GM23338 (cell line): ENCODE data around the gene TBCD. TPM values are rescaled to one million over a fixed set of nuclear protein-coding genes. Genes with fewer than 3 reads are reported as not detected.

ENCODE experiments used
- ATAC-seq: fragments of 200-7000 bp; cut with Tn5 transposase; 3 replicates; pipeline ENCODE4 v1.9.1; 2020
- DNase-seq: peaks from one replicate; pipeline ENCODE4 v3.0.0-alpha.2; 2015; ENCODE audit warnings: low spot score
- H2AFZ ChIP-seq: fragments of 200-600 bp; sonication (generic); 2 replicates; pipeline ENCODE4 v1.8.0; 2016; ENCODE audit warnings: antibody characterized with exemption, mild to moderate bottlenecking, moderate library complexity
- H3F3A ChIP-seq: fragments of 200-600 bp; sonication (generic); replicated peaks from 2 replicates; pipeline ENCODE4 v1.8.0; 2017; ENCODE audit warnings: antibody characterized with exemption, mixed run types, low read depth
- H3K27ac ChIP-seq: fragments of 200-600 bp; sonication (generic); 2 replicates; pipeline ENCODE4 v1.6.1; 2016; ENCODE audit warnings: low read depth
- H3K27me3 ChIP-seq: fragments of 200-600 bp; sonication (generic); 2 replicates; pipeline ENCODE4 v1.8.0; 2016; ENCODE audit warnings: mild to moderate bottlenecking, mixed run types, moderate library complexity; ENCODE audit not compliant: insufficient read depth
- H3K36me3 ChIP-seq: fragments of 200-600 bp; sonication (generic); 2 replicates; pipeline ENCODE4 v1.8.0; 2016; ENCODE audit warnings: mild to moderate bottlenecking; ENCODE audit not compliant: insufficient read depth
- H3K4me1 ChIP-seq: fragments of 200-600 bp; sonication (generic); 2 replicates; pipeline ENCODE4 v1.8.0; 2016; ENCODE audit warnings: mild to moderate bottlenecking, moderate library complexity; ENCODE audit not compliant: insufficient read depth
- H3K4me2 ChIP-seq: fragments of 200-600 bp; sonication (generic); 2 replicates; pipeline ENCODE4 v1.7.1; 2017; ENCODE audit warnings: mixed run types
- H3K4me3 ChIP-seq: fragments of 200-600 bp; sonication (generic); 2 replicates; pipeline ENCODE4 v1.6.1; 2016; ENCODE audit warnings: mixed run types
- H3K79me2 ChIP-seq: fragments of 200-600 bp; sonication (generic); replicated peaks from 2 replicates; pipeline ENCODE4 v1.8.0; 2017; ENCODE audit warnings: mild to moderate bottlenecking; ENCODE audit not compliant: insufficient read depth
- H3K9me2 ChIP-seq: fragments of 200-600 bp; sonication (generic); 2 replicates; pipeline ENCODE4 v1.8.0; 2017; ENCODE audit not compliant: insufficient read depth
- H4K20me1 ChIP-seq: fragments of 200-600 bp; sonication (generic); replicated peaks from 2 replicates; pipeline ENCODE4 v1.8.0; 2017; ENCODE audit warnings: mild to moderate bottlenecking; ENCODE audit not compliant: insufficient read depth
- H3K27ac Mint-ChIP-seq: 2 replicates; pipeline ENCODE4 v1.8.0; 2020; ENCODE audit warnings: inconsistent platforms, mild to moderate bottlenecking, moderate library complexity, mixed read lengths
- H3K27me3 Mint-ChIP-seq: 3 replicates; pipeline ENCODE4 v1.8.0; 2022; ENCODE audit warnings: low read depth, mild to moderate bottlenecking, moderate library complexity, mixed read lengths, inconsistent platforms; ENCODE audit not compliant: insufficient read depth, poor library complexity
- H3K36me3 Mint-ChIP-seq: 3 replicates; pipeline ENCODE4 v1.8.0; 2021; ENCODE audit warnings: low read depth, mild to moderate bottlenecking, inconsistent platforms, moderate library complexity, mixed read lengths
- H3K4me1 Mint-ChIP-seq: 3 replicates; pipeline ENCODE4 v1.8.0; 2020; ENCODE audit warnings: mild to moderate bottlenecking, inconsistent platforms, mixed read lengths
- H3K4me3 Mint-ChIP-seq: 3 replicates; pipeline ENCODE4 v1.8.0; 2021; ENCODE audit warnings: moderate library complexity, mild to moderate bottlenecking, inconsistent platforms, mixed read lengths
- H3K9me3 Mint-ChIP-seq: 3 replicates; pipeline ENCODE4 v1.8.0; 2020; ENCODE audit warnings: moderate library complexity, mild to moderate bottlenecking, inconsistent platforms, mixed read lengths
- CREB1 ChIP-seq: fragments of 250-450 bp; sonication (Bioruptor Pico); IDR thresholded peaks from 2 replicates; pipeline ENCODE4 v1.5.0; 2020; ENCODE audit warnings: low read depth, mild to moderate bottlenecking, moderate library complexity
- CTCF ChIP-seq, 2 experiments: fragments of 200-600 bp in 1 of 2; sonication (generic) in 1 of 2; conservative IDR thresholded peaks; 2 replicates each; pipeline versions ENCODE4 v1.5.1 to v1.6.1; 2016 to 2017; ENCODE audit warnings: antibody characterized with exemption in 2 of 2, low read depth in 2 of 2, mild to moderate bottlenecking in 2 of 2, moderate library complexity in 1 of 2
- ETS1 ChIP-seq: IDR thresholded peaks from 2 replicates; pipeline ENCODE4 v1.6.1; 2016; ENCODE audit warnings: antibody characterized with exemption
- EZH2 ChIP-seq: fragments of 200-600 bp; sonication (generic); IDR thresholded peaks from one replicate; pipeline ENCODE4 v1.8.0; 2017; ENCODE audit warnings: antibody characterized with exemption, mild to moderate bottlenecking, low read depth; ENCODE audit not compliant: unreplicated experiment
- EZH2phosphoT487 ChIP-seq: fragments of 200-600 bp; sonication (generic); IDR thresholded peaks from one replicate; pipeline ENCODE4 v1.8.1; 2018; ENCODE audit warnings: antibody characterized with exemption; ENCODE audit not compliant: unreplicated experiment
- POLR2AphosphoS5 ChIP-seq: IDR thresholded peaks from 2 replicates; pipeline ENCODE4 v1.6.1; 2016; ENCODE audit warnings: antibody characterized with exemption, low read depth
- STAT1 ChIP-seq: IDR thresholded peaks from one replicate; pipeline ENCODE4 v1.6.1; 2016; ENCODE audit warnings: antibody characterized with exemption; ENCODE audit not compliant: unreplicated experiment
- ZNF114 ChIP-seq: fragments of 250-450 bp; sonication (Bioruptor Pico); IDR thresholded peaks from 2 replicates; pipeline ENCODE4 v1.5.0; 2020; ENCODE audit warnings: mild to moderate bottlenecking, moderate library complexity
- ZNF331 ChIP-seq: fragments of 250-450 bp; sonication (Bioruptor Pico); IDR thresholded peaks from 2 replicates; pipeline ENCODE4 v1.5.0; 2020; ENCODE audit warnings: low read depth, mild to moderate bottlenecking, moderate library complexity
- ZNF462 ChIP-seq: fragments of 250-450 bp; sonication (Bioruptor Pico); IDR thresholded peaks from 2 replicates; pipeline ENCODE4 v1.5.0; 2020; ENCODE audit warnings: mild to moderate bottlenecking, moderate library complexity
- polyA plus RNA-seq: library from polyadenylated mRNA; unstranded; fragments of >200 nt; fragmentation: Nextera tagmentation; extraction: Ambion mirVana; gene quantifications from 2 replicates; pipeline ENCODE4 v1.2.1, GENCODE V29; 2016
- total RNA-seq: library from RNA; depleted of rRNA; stranded (reverse); fragments of >200 nt; shearing (Covaris generic); gene quantifications from 2 replicates; pipeline ENCODE4 v1.2.3, GENCODE V29; 2014

Gene TBCD
- total and polyA plus RNA-seq, 2 experiments from 2014 or later, result 75.0 to 116 TPM

DNA sequence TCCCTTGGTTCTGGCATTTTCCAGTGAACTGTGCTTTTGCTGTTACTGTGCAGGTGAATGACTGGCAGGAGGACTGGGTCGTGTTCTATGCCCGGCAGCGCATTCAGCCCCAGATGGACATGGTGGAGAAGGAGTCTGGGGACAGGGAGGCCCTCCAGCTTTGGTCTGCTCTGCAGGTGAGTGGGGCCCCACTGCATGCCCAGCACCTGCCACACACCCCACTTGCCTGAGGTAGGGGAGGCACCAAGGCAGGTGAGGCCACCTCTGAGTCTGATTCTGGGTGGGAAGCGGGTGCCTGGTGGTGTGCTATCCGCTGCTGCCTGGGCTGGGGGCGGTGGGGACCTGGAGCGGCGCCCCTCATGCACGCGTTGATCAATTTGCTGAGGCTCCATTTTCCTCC lies 25.4 kb upstream of the TBCD start:
- H3K36me3 Mint-ChIP-seq, result peaks cover 19% of the 10 kb centered on the region
- H3K27ac ChIP-seq, result no peak overlapping the region
- no peak overlapping the region for H2AFZ ChIP-seq
- H3K4me1 ChIP-seq, result no peaks in the 10 kb centered on the region
- no peak overlapping the region for H3K27ac Mint-ChIP-seq
- no peak overlapping the region for H3K4me2 ChIP-seq
- H3K4me3 Mint-ChIP-seq, result no peak overlapping the region
- H4K20me1 ChIP-seq, result no peaks in the 10 kb centered on the region
- peaks cover 1% of the 10 kb centered on the region for H3K27me3 Mint-ChIP-seq
- no peaks in the 10 kb centered on the region for H3K9me3 Mint-ChIP-seq
- H3K9me2 ChIP-seq, result no peaks in the 10 kb centered on the region
- TF ChIP-seq CREB1 (CRISPR knock-in tag) (no peak), POLR2AphosphoS5 (no peak), STAT1 (no peak), ZNF114 (CRISPR knock-in tag) (no peak), ZNF331 (CRISPR knock-in tag) (no peak), EZH2 (no peak)
- no peaks in the 10 kb centered on the region for H3K36me3 ChIP-seq
- no peaks in the 10 kb centered on the region for H3K79me2 ChIP-seq
- no peaks in the 10 kb centered on the region for H3K27me3 ChIP-seq
- no peaks in the 10 kb centered on the region for H3F3A ChIP-seq
- no peak overlapping the region for H3K4me3 ChIP-seq
- no peaks in the 10 kb centered on the region; the same call in 2 of the 3 replicates for H3K4me1 Mint-ChIP-seq
- no peak for DNase-seq
- no peak for ATAC-seq

- peaks cover 12% of the 10 kb centered on the region for H3K36me3 Mint-ChIP-seq
- peak; percentile 62 for ATAC-seq
- peaks cover under 1% of the 10 kb centered on the region; the same call in 1 of the 2 replicates for H3K27me3 ChIP-seq
- no peak overlapping the region for H3K4me2 ChIP-seq
- H3K9me2 ChIP-seq, result no peaks in the 10 kb centered on the region
- H3F3A ChIP-seq, result no peaks in the 10 kb centered on the region
- H3K79me2 ChIP-seq, result no peaks in the 10 kb centered on the region
- H3K27me3 Mint-ChIP-seq, result peaks cover 8% of the 10 kb centered on the region
- H3K4me1 Mint-ChIP-seq, result no peaks in the 10 kb centered on the region
- no peaks in the 10 kb centered on the region for H3K4me1 ChIP-seq
- peaks cover 3% of the 10 kb centered on the region; the same call in 1 of the 3 replicates for H3K9me3 Mint-ChIP-seq
- no peak overlapping the region for H3K27ac ChIP-seq
- no peaks in the 10 kb centered on the region for H4K20me1 ChIP-seq
- no peak overlapping the region for H2AFZ ChIP-seq
- no peak for DNase-seq
- no peak overlapping the region for H3K4me3 Mint-ChIP-seq
- no peak overlapping the region for H3K27ac Mint-ChIP-seq
- H3K36me3 ChIP-seq, result no peaks in the 10 kb centered on the region
- H3K4me3 ChIP-seq, result no peak overlapping the region
- TF ChIP-seq ETS1, result no peak
- no peak for TF ChIP-seq CTCF (conservative IDR thresholded peaks at IDR 0.05; ENCODE audit: low read depth in 2 of 2)
- no peak for TF ChIP-seq ZNF462 (CRISPR knock-in tag)
- TF ChIP-seq CREB1 (CRISPR knock-in tag), result no peak
- no peak for TF ChIP-seq EZH2
- no peak for TF ChIP-seq ZNF331 (CRISPR knock-in tag)
- no peak for TF ChIP-seq EZH2phosphoT487
Observed at GRCh38 chr17:82729479-82730260, 22.2 kb upstream of the TBCD start.
